Endothelial cell of umbilical vein (primary cell): ENCODE measurements around the gene CFAP97D1. TPM values are rescaled to one million over a fixed set of nuclear protein-coding genes. Genes with fewer than 3 reads are reported as not detected.

Experiments used
- BruUV-seq: library from RNA; stranded (reverse); fragments of 400-500 nt; replicated peaks from 2 replicates; lab custom pipeline; 2021; lab: Mats Ljungman, UMichigan
- CTCF ChIA-PET: fragments of 300-600, 350-600 bp; sonication (Branson Sonifier 250); formaldehyde crosslinking; loops from one replicate; lab custom pipeline; 2021; ENCODE audit warnings: antibody characterized with exemption, inconsistent platforms; lab: Charles Lee
- POLR2A ChIA-PET: fragments of 300-600, 350-600 bp; sonication (Branson Sonifier 250); formaldehyde crosslinking; loops from one replicate; lab custom pipeline; 2021; ENCODE audit warnings: antibody characterized with exemption, inconsistent platforms; lab: Charles Lee
- DNase-seq: peaks from one replicate; pipeline ENCODE4 v3.0.0-alpha.2; 2011; ENCODE audit warnings: low read depth, low spot score
- FAIRE-seq: peaks from 2 replicates; lab custom pipeline; 2011; peaks lifted over from hg19 to GRCh38; lab: Jason Lieb, UNC
- H2AFZ ChIP-seq: 2 replicates; pipeline ENCODE4 v1.6.0; 2012; ENCODE audit warnings: low read depth, low read length, control low read depth, inconsistent platforms
- H3K27ac ChIP-seq: 2 replicates; pipeline ENCODE4 v1.5.1; 2011; ENCODE audit warnings: low read depth, mild to moderate bottlenecking, control low read depth, low read length, moderate library complexity; ENCODE audit not compliant: insufficient read depth
- H3K27me3 ChIP-seq, 2 experiments: 2 replicates each; pipeline versions ENCODE4 v1.6.0 to v1.6.1; 2011; ENCODE audit warnings: low read length in 2 of 2, mixed read lengths in 1 of 2; ENCODE audit not compliant: control insufficient read depth in 2 of 2, insufficient read depth in 2 of 2
- H3K36me3 ChIP-seq, 2 experiments: 2 replicates in 1 of 2; 3 replicates in 1 of 2; pipeline ENCODE4 v1.5.1; 2011; ENCODE audit warnings: low read length in 2 of 2, mild to moderate bottlenecking in 1 of 2, moderate library complexity in 1 of 2; ENCODE audit not compliant: control insufficient read depth in 2 of 2, insufficient read depth in 2 of 2; ENCODE audit errors: extremely low read depth in 1 of 2
- H3K4me1 ChIP-seq: 3 replicates; pipeline ENCODE4 v1.5.1; 2011; ENCODE audit warnings: mild to moderate bottlenecking, low read length; ENCODE audit not compliant: control insufficient read depth, insufficient read depth; ENCODE audit errors: extremely low read depth
- H3K4me2 ChIP-seq: 2 replicates; pipeline ENCODE4 v1.6.1; 2011; ENCODE audit warnings: low read length, control low read depth, mixed read lengths; ENCODE audit not compliant: insufficient read depth
- H3K4me3 ChIP-seq, 3 experiments: fragments of 200-600 bp in 1 of 3; sonication (generic), shearing (Covaris generic) in 1 of 3; replicated peaks in 1 of 3; 2 replicates each; pipeline ENCODE4 v1.5.1; 2011 to 2016; ENCODE audit warnings: control low read depth in 3 of 3, low read length in 3 of 3, mild to moderate bottlenecking in 2 of 3, inconsistent platforms in 1 of 3, low read depth in 1 of 3, moderate library complexity in 1 of 3; ENCODE audit not compliant: insufficient read depth in 1 of 3
- H3K79me2 ChIP-seq: 2 replicates; pipeline ENCODE4 v1.6.0; 2012; ENCODE audit warnings: low read length, inconsistent platforms; ENCODE audit not compliant: control insufficient read depth, insufficient read depth
- H3K9ac ChIP-seq: replicated peaks from 2 replicates; pipeline ENCODE3; 2011; ENCODE audit warnings: low read length, control low read depth; ENCODE audit not compliant: insufficient read depth; ENCODE audit errors: extremely low read depth
- H3K9me1 ChIP-seq: replicated peaks from 3 replicates; pipeline ENCODE4 v1.6.0; 2011; ENCODE audit warnings: mild to moderate bottlenecking, low read length; ENCODE audit not compliant: control insufficient read depth, insufficient read depth; ENCODE audit errors: extremely low read depth
- H3K9me3 ChIP-seq: replicated peaks from 2 replicates; pipeline ENCODE4 v1.5.1; 2012; ENCODE audit warnings: low read length, inconsistent platforms; ENCODE audit not compliant: control insufficient read depth, insufficient read depth
- H4K20me1 ChIP-seq: replicated peaks from 2 replicates; pipeline ENCODE3; 2011; ENCODE audit warnings: mild to moderate bottlenecking, low read length; ENCODE audit not compliant: control insufficient read depth, insufficient read depth; ENCODE audit errors: extremely low read depth
- EZH2 ChIP-seq: IDR thresholded peaks from 2 replicates; pipeline ENCODE4 v1.6.1; 2012; ENCODE audit warnings: borderline replicate concordance, low read depth, mild to moderate bottlenecking, moderate library complexity, low read length, inconsistent platforms; ENCODE audit not compliant: severe bottlenecking
- FOS ChIP-seq: IDR thresholded peaks from 2 replicates; pipeline ENCODE4 v1.6.1; 2011; ENCODE audit warnings: mild to moderate bottlenecking, low read length, moderate library complexity, borderline replicate concordance; ENCODE audit not compliant: insufficient read depth
- GATA2 ChIP-seq: IDR thresholded peaks from 2 replicates; pipeline ENCODE4 v1.7.0; 2011; ENCODE audit warnings: low read depth, mild to moderate bottlenecking, moderate library complexity, mixed read lengths, low read length; ENCODE audit not compliant: insufficient read length, insufficient read depth
- JUN ChIP-seq: IDR thresholded peaks from 2 replicates; pipeline ENCODE4 v1.6.1; 2011; ENCODE audit warnings: borderline replicate concordance, low read depth; ENCODE audit not compliant: insufficient read length, insufficient read depth
- MAX ChIP-seq: IDR thresholded peaks from 2 replicates; pipeline ENCODE4 v1.6.1; 2011; ENCODE audit not compliant: insufficient read depth, insufficient read length
- MYC ChIP-seq: IDR thresholded peaks from one replicate; pipeline ENCODE4 v1.6.1; 2011; ENCODE audit warnings: mild to moderate bottlenecking, low read depth, low read length
- POLR2A ChIP-seq: IDR thresholded peaks from 2 replicates; pipeline ENCODE4 v1.6.1; 2012; ENCODE audit warnings: low read depth, mild to moderate bottlenecking, control low read depth, low read length
- POLR2AphosphoS5 ChIP-seq: IDR thresholded peaks from 2 replicates; pipeline ENCODE4 v1.6.1; 2012; ENCODE audit warnings: low read depth, mild to moderate bottlenecking, control low read depth, low read length, moderate library complexity; ENCODE audit not compliant: insufficient read depth
- dilution Hi-C: fragments of 300-500 bp; cut with MboI; formaldehyde crosslinking; loops from one replicate; pipeline ENCODE4 v1.15.0; 2019; ENCODE audit warnings: low sequenced_read_pairs; ENCODE audit not compliant: extremely low pct_ligation_motif_present
- intact Hi-C: fragments of 100-400 bp; cut with micrococcal nuclease; formaldehyde crosslinking; loops from one replicate; pipeline ENCODE4 v1.10.0; 2022
- polyA plus RNA-seq, 4 experiments: library from polyadenylated mRNA; depleted of rRNA in 3 of 4; stranded (reverse) in 3 of 4; unstranded in 1 of 4; fragments of >200 nt; gene quantifications; 2 replicates each; pipeline versions ENCODE4 v1.2.1 to v1.2.3, GENCODE V29; 2011 to 2012; ENCODE audit warnings: missing spikeins in 1 of 4
- total RNA-seq: library from RNA; stranded (reverse); gene quantifications from 2 replicates; pipeline ENCODE4 v1.2.3, GENCODE V29; 2021

CFAP97D1 gene
- total and polyA plus RNA-seq, 2 donors (not counting 3 experiments of a cell fraction or from before 2014, with no cell fraction given) = not detected

DNA sequence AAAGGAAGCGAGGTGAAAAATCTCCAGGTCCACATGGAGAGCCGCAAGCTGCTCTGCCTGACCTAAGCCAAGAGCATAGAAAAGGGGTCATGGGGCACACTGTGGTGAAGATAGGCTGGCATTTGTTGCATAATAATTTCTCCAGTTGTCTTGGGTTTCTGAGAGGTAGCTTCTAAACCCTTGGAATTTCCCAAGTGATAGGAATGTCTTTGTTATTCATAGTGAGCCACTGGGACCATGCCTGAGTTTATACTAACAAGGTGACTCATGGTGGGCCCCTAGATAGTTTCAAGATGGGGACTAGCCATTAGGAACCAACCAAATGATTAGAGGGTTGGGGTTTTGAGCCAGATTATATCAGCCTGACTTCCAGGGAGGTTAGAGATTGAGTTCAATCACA is 47.3 kb upstream of the CFAP97D1 start:
- Histone ChIP-seq H3K27ac (no peak overlapping the region), H3K4me3 (no peak overlapping the region), H3K27me3 (peaks cover 2% of the 10 kb centered on the region in 2 experiments), H3K79me2 (no peaks in the 10 kb centered on the region), H3K4me2 (no peak overlapping the region), H3K36me3 (no peaks in the 10 kb centered on the region), H4K20me1 (no peaks in the 10 kb centered on the region), H2AFZ (no peak overlapping the region), H3K9me1 (no peaks in the 10 kb centered on the region), H3K9me3 (no peaks in the 10 kb centered on the region), H3K9ac (no peak overlapping the region), H3K4me1 (no peaks in the 10 kb centered on the region)
- intact Hi-C loops (no loop called here), dilution Hi-C loops (no loop called here)
- DNase-seq = no peak
- BruUV-seq = no TSS peak
- FAIRE-seq = no peak
- ChIA-PET POLR2A (no interaction called here), CTCF (interaction anchor here (1.2 to 1.5 kb wide), 2 partner anchors 11 to 211 kb away, joined by 3 read pairs; no protein-coding TSS in a partner anchor)
- TF ChIP-seq EZH2 (no peak), POLR2AphosphoS5 (no peak), GATA2 (no peak), MAX (no peak)

- FAIRE-seq (no peak), DNase-seq (no peak)
- Histone ChIP-seq H3K4me2 (no peak overlapping the region), H3K9ac (no peak overlapping the region), H3K9me3 (no peaks in the 10 kb centered on the region), H3K9me1 (no peaks in the 10 kb centered on the region), H3K4me3 (no peak overlapping the region), H3K27me3 (peaks cover 2% of the 10 kb centered on the region in 2 experiments), H3K36me3 (no peaks in the 10 kb centered on the region), H3K27ac (no peak overlapping the region), H4K20me1 (no peaks in the 10 kb centered on the region), H3K4me1 (no peaks in the 10 kb centered on the region), H3K79me2 (no peaks in the 10 kb centered on the region), H2AFZ (no peak overlapping the region)
- POLR2A ChIA-PET = no interaction called here
- no TSS peak for BruUV-seq
- CTCF ChIA-PET = interaction anchor here (0.8 to 2.0 kb wide), 6 partner anchors 12 to 210 kb away, joined by 3 to 4 read pairs (median 3); no protein-coding TSS in a partner anchor
- intact Hi-C loops (no loop called here), dilution Hi-C loops (no loop called here)
- TF ChIP-seq POLR2A (no peak), FOS (no peak), JUN (no peak), MYC (no peak)
Observed at GRCh38 chr17:43733956-43734355, 46.3 kb upstream of the CFAP97D1 start.
